Panc1 (cell line): ENCODE data around the gene TLCD5. TPM values are rescaled to one million over a fixed set of nuclear protein-coding genes. Genes with fewer than 3 reads are reported as not detected.

Experiments
- ATAC-seq: fragments of 200-7000 bp; cut with Tn5 transposase; 2 replicates; pipeline ENCODE4 v1.9.1; 2020; ENCODE audit warnings: mild to moderate bottlenecking, moderate library complexity
- BruUV-seq: library from RNA; stranded (reverse); fragments of 400-500 nt; replicated peaks from 2 replicates; lab custom pipeline; 2021; lab: Mats Ljungman, UMichigan
- CTCF ChIA-PET: fragments of 300-600 bp; sonication (Branson Sonifier 250); formaldehyde crosslinking; loops from one replicate; lab custom pipeline; 2022; ENCODE audit warnings: antibody characterized with exemption; lab: Charles Lee
- POLR2A ChIA-PET: fragments of 300-600 bp; sonication (Branson Sonifier 250); formaldehyde crosslinking; loops from one replicate; lab custom pipeline; 2022; ENCODE audit warnings: antibody characterized with exemption; lab: Charles Lee
- DNase-seq: peaks from one replicate; pipeline ENCODE4 v3.0.0-alpha.2; 2010; ENCODE audit warnings: low read depth, low spot score
- H3K27ac ChIP-seq: 2 replicates; pipeline ENCODE4 v1.5.1; 2011; ENCODE audit warnings: mild to moderate bottlenecking, low read length, inconsistent platforms
- H3K27me3 ChIP-seq: fragments of 200-500 bp; sonication (Bioruptor generic); 2 replicates; pipeline ENCODE4 v1.6.0; 2014; ENCODE audit warnings: low read length, inconsistent platforms; ENCODE audit not compliant: control insufficient read depth, insufficient read depth
- H3K36me3 ChIP-seq: fragments of 200-500 bp; sonication (Bioruptor generic); 2 replicates; pipeline ENCODE4 v1.5.1; 2014; ENCODE audit warnings: inconsistent platforms, mild to moderate bottlenecking, low read length, moderate library complexity; ENCODE audit not compliant: control insufficient read depth, insufficient read depth
- H3K4me1 ChIP-seq: 2 replicates; pipeline ENCODE4 v1.5.1; 2011; ENCODE audit warnings: inconsistent platforms, mild to moderate bottlenecking, low read length, moderate library complexity; ENCODE audit not compliant: control insufficient read depth, insufficient read depth
- H3K4me3 ChIP-seq, 2 experiments: 2 replicates each; pipeline ENCODE4 v1.5.1; 2011 to 2012; ENCODE audit warnings: low read depth in 2 of 2, low read length in 2 of 2, mild to moderate bottlenecking in 2 of 2, inconsistent platforms in 1 of 2, moderate library complexity in 1 of 2
- H3K9me3 ChIP-seq: fragments of 200-500 bp; sonication (Bioruptor generic); 2 replicates; pipeline ENCODE4 v1.5.1; 2014; ENCODE audit warnings: low read depth, mild to moderate bottlenecking, inconsistent platforms, low read length, moderate library complexity; ENCODE audit not compliant: control insufficient read depth, insufficient read depth
- POLR2AphosphoS5 ChIP-seq: IDR thresholded peaks from 2 replicates; pipeline ENCODE4 v1.6.1; 2012; ENCODE audit warnings: mild to moderate bottlenecking, low read depth, low read length, moderate library complexity
- SIN3A ChIP-seq: IDR thresholded peaks from 2 replicates; pipeline ENCODE4 v1.6.1; 2012; ENCODE audit warnings: low read depth, mild to moderate bottlenecking, low read length, moderate library complexity, borderline replicate concordance; ENCODE audit not compliant: insufficient read depth
- in situ Hi-C: cut with HindIII; loops from 2 replicates; pipeline ENCODE4 v1.10.0; 2016; ENCODE audit warnings: low sequenced_read_pairs, low pct_unique_long_range_greater_than_20kb
- intact Hi-C: fragments of 100-400 bp; cut with micrococcal nuclease; formaldehyde crosslinking; loops from one replicate; pipeline ENCODE4 v1.10.0; 2022; ENCODE audit not compliant: unreplicated experiment
- total RNA-seq: library from RNA; stranded (reverse); gene quantifications from one replicate; pipeline ENCODE4 v1.2.1, GENCODE V29; 2021; ENCODE audit not compliant: unreplicated experiment
- TF ChIP-seq, protein P1 (sequence below), 2 experiments: IDR thresholded peaks; 2 replicates each; pipeline ENCODE4 v1.6.1; 2011 to 2012; ENCODE audit warnings: low read depth in 2 of 2, control low read depth in 1 of 2, low read length in 1 of 2, mild to moderate bottlenecking in 1 of 2, moderate library complexity in 1 of 2; ENCODE audit not compliant: insufficient read depth in 1 of 2

Gene TLCD5
- total RNA-seq, 1 experiment from 2014 or later, result 22.8 TPM

- no TSS peak for BruUV-seq
- Histone ChIP-seq H3K9me3 (no peaks in the 10 kb centered on the region), H3K27me3 (no peaks in the 10 kb centered on the region), H3K4me1 (peaks cover 52% of the 10 kb centered on the region), H3K4me3 (peak overlapping the region; percentile 85 to 96), H3K36me3 (no peaks in the 10 kb centered on the region), H3K27ac (peak overlapping the region; percentile 91)
- intact Hi-C loops (loop anchor here (1.0 to 2.0 kb wide), 2 partner anchors 64 to 96 kb away; no protein-coding TSS in a partner anchor), in situ Hi-C loops (no loop called here)
- DNase-seq (no peak), ATAC-seq (peak; percentile 59)
- ChIA-PET POLR2A (interaction anchor here (1.2 kb wide), 1 partner anchor 88 kb away, joined by 3 read pairs; no protein-coding TSS in a partner anchor), CTCF (interaction anchor here (0.6 to 1.3 kb wide), 2 partner anchors 39 to 95 kb away, joined by 3 to 8 read pairs; no protein-coding TSS in a partner anchor)
- TF ChIP-seq, protein P1, sequence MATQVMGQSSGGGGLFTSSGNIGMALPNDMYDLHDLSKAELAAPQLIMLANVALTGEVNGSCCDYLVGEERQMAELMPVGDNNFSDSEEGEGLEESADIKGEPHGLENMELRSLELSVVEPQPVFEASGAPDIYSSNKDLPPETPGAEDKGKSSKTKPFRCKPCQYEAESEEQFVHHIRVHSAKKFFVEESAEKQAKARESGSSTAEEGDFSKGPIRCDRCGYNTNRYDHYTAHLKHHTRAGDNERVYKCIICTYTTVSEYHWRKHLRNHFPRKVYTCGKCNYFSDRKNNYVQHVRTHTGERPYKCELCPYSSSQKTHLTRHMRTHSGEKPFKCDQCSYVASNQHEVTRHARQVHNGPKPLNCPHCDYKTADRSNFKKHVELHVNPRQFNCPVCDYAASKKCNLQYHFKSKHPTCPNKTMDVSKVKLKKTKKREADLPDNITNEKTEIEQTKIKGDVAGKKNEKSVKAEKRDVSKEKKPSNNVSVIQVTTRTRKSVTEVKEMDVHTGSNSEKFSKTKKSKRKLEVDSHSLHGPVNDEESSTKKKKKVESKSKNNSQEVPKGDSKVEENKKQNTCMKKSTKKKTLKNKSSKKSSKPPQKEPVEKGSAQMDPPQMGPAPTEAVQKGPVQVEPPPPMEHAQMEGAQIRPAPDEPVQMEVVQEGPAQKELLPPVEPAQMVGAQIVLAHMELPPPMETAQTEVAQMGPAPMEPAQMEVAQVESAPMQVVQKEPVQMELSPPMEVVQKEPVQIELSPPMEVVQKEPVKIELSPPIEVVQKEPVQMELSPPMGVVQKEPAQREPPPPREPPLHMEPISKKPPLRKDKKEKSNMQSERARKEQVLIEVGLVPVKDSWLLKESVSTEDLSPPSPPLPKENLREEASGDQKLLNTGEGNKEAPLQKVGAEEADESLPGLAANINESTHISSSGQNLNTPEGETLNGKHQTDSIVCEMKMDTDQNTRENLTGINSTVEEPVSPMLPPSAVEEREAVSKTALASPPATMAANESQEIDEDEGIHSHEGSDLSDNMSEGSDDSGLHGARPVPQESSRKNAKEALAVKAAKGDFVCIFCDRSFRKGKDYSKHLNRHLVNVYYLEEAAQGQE (IDR thresholded peaks at IDR 0.05; ENCODE audit: insufficient read depth in 1 of 2, low read depth in 2 of 2, low read length in 1 of 2), result no peak
- TF ChIP-seq SIN3A, result 0 out of 2 replicates have a peak, but pooled peaks have one; percentile 88
Observed at GRCh38 chr11:120336641-120337354, 11.7 kb downstream of the TLCD5 start.

- in situ Hi-C loops (no loop called here), intact Hi-C loops (loop anchor here (1.0 to 2.0 kb wide), 2 partner anchors 63 to 95 kb away; no protein-coding TSS in a partner anchor)
- TF ChIP-seq SIN3A (no peak), POLR2AphosphoS5 (no peak)
- TF ChIP-seq, protein P1 (IDR thresholded peaks at IDR 0.05; ENCODE audit: insufficient read depth in 1 of 2, low read depth in 2 of 2, low read length in 1 of 2), result no peak
- no peaks in the 10 kb centered on the region for H3K36me3 ChIP-seq
- ATAC-seq (no peak), DNase-seq (no peak)
- no peaks in the 10 kb centered on the region for H3K9me3 ChIP-seq
- H3K27ac ChIP-seq, result peak overlapping the region; percentile 91
- ChIA-PET POLR2A (interaction anchor here (1.2 kb wide), 1 partner anchor 87 kb away, joined by 3 read pairs; no protein-coding TSS in a partner anchor), CTCF (interaction anchor here (0.6 to 1.3 kb wide), 2 partner anchors 40 to 94 kb away, joined by 3 to 8 read pairs; no protein-coding TSS in a partner anchor)
- BruUV-seq, result no TSS peak
- peak overlapping the region; percentile 85 to 96 for H3K4me3 ChIP-seq
- H3K4me1 ChIP-seq, result peaks cover 52% of the 10 kb centered on the region
- no peaks in the 10 kb centered on the region for H3K27me3 ChIP-seq
Observed at GRCh38 chr11:120337355-120338106, 12.4 kb downstream of the TLCD5 start.
